ENCODE measurements around the gene TMSB15C.

- TF ChIP-seq SRF (IDR thresholded peaks at IDR 0.05; ENCODE audit: low read depth) = no peak
- TF ChIP-seq, protein P1, sequence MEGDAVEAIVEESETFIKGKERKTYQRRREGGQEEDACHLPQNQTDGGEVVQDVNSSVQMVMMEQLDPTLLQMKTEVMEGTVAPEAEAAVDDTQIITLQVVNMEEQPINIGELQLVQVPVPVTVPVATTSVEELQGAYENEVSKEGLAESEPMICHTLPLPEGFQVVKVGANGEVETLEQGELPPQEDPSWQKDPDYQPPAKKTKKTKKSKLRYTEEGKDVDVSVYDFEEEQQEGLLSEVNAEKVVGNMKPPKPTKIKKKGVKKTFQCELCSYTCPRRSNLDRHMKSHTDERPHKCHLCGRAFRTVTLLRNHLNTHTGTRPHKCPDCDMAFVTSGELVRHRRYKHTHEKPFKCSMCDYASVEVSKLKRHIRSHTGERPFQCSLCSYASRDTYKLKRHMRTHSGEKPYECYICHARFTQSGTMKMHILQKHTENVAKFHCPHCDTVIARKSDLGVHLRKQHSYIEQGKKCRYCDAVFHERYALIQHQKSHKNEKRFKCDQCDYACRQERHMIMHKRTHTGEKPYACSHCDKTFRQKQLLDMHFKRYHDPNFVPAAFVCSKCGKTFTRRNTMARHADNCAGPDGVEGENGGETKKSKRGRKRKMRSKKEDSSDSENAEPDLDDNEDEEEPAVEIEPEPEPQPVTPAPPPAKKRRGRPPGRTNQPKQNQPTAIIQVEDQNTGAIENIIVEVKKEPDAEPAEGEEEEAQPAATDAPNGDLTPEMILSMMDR (IDR thresholded peaks at IDR 0.05 in 2 of 3, conservative IDR thresholded peaks at IDR 0.05 in 1 of 3; ENCODE audit: borderline replicate concordance in 1 of 3, insufficient read depth in 1 of 3, low read depth in 2 of 3, low read length in 2 of 3) = no peak
Observed at GRCh38 chrX:104041003-104041402, 35.0 kb downstream of the TMSB15C start.

Measured in HCT116 (cell line).